Measurements from ENCODE around the gene ANKRD30A. TPM values are rescaled to one million over a fixed set of nuclear protein-coding genes. Genes with fewer than 3 reads are reported as not detected.

Gene ANKRD30A
- total and polyA plus RNA-seq, 2 experiments from 2014 or later = not detected

GRCh38 chr10:37222046-37222445 is 96.6 kb downstream of the ANKRD30A start (continued):
- TF ChIP-seq REST (IDR thresholded peaks at IDR 0.05; ENCODE audit: unreplicated experiment) (no peak), JUNB (IDR thresholded peaks at IDR 0.05; ENCODE audit: unreplicated experiment) (no peak), POLR2AphosphoS5 (IDR thresholded peaks at IDR 0.05; ENCODE audit: low read depth) (no peak), EZH2phosphoT487 (IDR thresholded peaks at IDR 0.05; ENCODE audit: unreplicated experiment) (no peak), CREB1 (CRISPR knock-in tag; IDR thresholded peaks at IDR 0.05; ENCODE audit: low read depth) (no peak)

GRCh38 chr10:37225163-37225562 is 99.8 kb downstream of the ANKRD30A start:
- peaks cover 8% of the 10 kb centered on the region for H3K36me3 ChIP-seq (ENCODE audit: insufficient read depth)
- H3K36me3 Mint-ChIP-seq (ENCODE audit: low read depth) = no peaks in the 10 kb centered on the region; the same call in 2 of the 3 replicates
- no peak overlapping the region for H3K4me2 ChIP-seq
- peaks cover 68% of the 10 kb centered on the region for H3K9me3 Mint-ChIP-seq
- DNase-seq (ENCODE audit: low spot score) (no peak), ATAC-seq (no peak)
- no peaks in the 10 kb centered on the region for H3F3A ChIP-seq (replicated peaks; ENCODE audit: low read depth)
- no peaks in the 10 kb centered on the region for H3K9me2 ChIP-seq (ENCODE audit: insufficient read depth)
- H3K4me1 Mint-ChIP-seq = no peaks in the 10 kb centered on the region
- H4K20me1 ChIP-seq (replicated peaks; ENCODE audit: insufficient read depth) = no peaks in the 10 kb centered on the region
- H3K4me3 ChIP-seq = no peak overlapping the region
- TF ChIP-seq NANOG (IDR thresholded peaks at IDR 0.05; ENCODE audit: borderline replicate concordance) (no peak), POLR2AphosphoS5 (IDR thresholded peaks at IDR 0.05; ENCODE audit: low read depth) (no peak), ETS1 (IDR thresholded peaks at IDR 0.05) (no peak), EZH2 (IDR thresholded peaks at IDR 0.05; ENCODE audit: low read depth, unreplicated experiment) (no peak), JUNB (IDR thresholded peaks at IDR 0.05; ENCODE audit: unreplicated experiment) (no peak), ZNF462 (CRISPR knock-in tag; IDR thresholded peaks at IDR 0.05) (no peak), EZH2phosphoT487 (IDR thresholded peaks at IDR 0.05; ENCODE audit: unreplicated experiment) (no peak), CTCF (conservative IDR thresholded peaks at IDR 0.05; ENCODE audit: low read depth in 2 of 2) (no peak), CREB1 (CRISPR knock-in tag; IDR thresholded peaks at IDR 0.05; ENCODE audit: low read depth) (no peak), ZNF114 (CRISPR knock-in tag; IDR thresholded peaks at IDR 0.05) (no peak)
- H3K4me3 Mint-ChIP-seq = no peak overlapping the region
- no peak overlapping the region for H3K27ac Mint-ChIP-seq
- no peaks in the 10 kb centered on the region for H3K79me2 ChIP-seq (replicated peaks; ENCODE audit: insufficient read depth)
- no peaks in the 10 kb centered on the region for H3K27me3 Mint-ChIP-seq (ENCODE audit: insufficient read depth, low read depth, poor library complexity)
- H3K27ac ChIP-seq (ENCODE audit: low read depth) = no peak overlapping the region
- no peak overlapping the region for H2AFZ ChIP-seq
- no peaks in the 10 kb centered on the region for H3K27me3 ChIP-seq (ENCODE audit: insufficient read depth)
- H3K4me1 ChIP-seq (ENCODE audit: insufficient read depth) = no peaks in the 10 kb centered on the region

All from GM23338 (cell line).